Psoas muscle (tissue), 8 donors: Measurements from ENCODE around the gene DLAT. TPM values are rescaled to one million over a fixed set of nuclear protein-coding genes. Genes with fewer than 3 reads are reported as not detected.

ENCODE experiments used
- ATAC-seq, 4 donors: fragments of 200-7000 bp; cut with Tn5 transposase; one replicate each; pipeline ENCODE4 v1.9.1; 2020; ENCODE audit warnings: moderate library complexity in 3 of 4, mild to moderate bottlenecking in 2 of 4
- DNase-seq, 2 donors: peaks; one replicate each; pipeline ENCODE4 v3.0.0-alpha.2; 2020
- H3K27ac ChIP-seq: fragments of 200-600 bp; one replicate; pipeline ENCODE4 v1.8.0; 2022
- H3K27me3 ChIP-seq, 3 donors: fragments of 200-600 bp in 1 of 3; one replicate each; pipeline versions ENCODE4 v1.6.1 to v1.8.0; 2013 to 2022; ENCODE audit warnings: low read length in 2 of 3, mild to moderate bottlenecking in 2 of 3, moderate library complexity in 1 of 3; ENCODE audit not compliant: insufficient read depth in 3 of 3
- H3K36me3 ChIP-seq, 2 donors: fragments of 200-600 bp in 1 of 2; one replicate each; pipeline versions ENCODE4 v1.6.1 to v1.8.0; 2013 to 2022; ENCODE audit warnings: low read depth in 1 of 2, mild to moderate bottlenecking in 1 of 2, moderate library complexity in 1 of 2; ENCODE audit not compliant: insufficient read depth in 1 of 2
- H3K4me1 ChIP-seq: fragments of 200-600 bp; one replicate; pipeline ENCODE4 v1.8.0; 2022
- H3K4me3 ChIP-seq: fragments of 200-600 bp; one replicate; pipeline ENCODE4 v1.8.0; 2022; ENCODE audit warnings: mild to moderate bottlenecking
- H3K9me3 ChIP-seq: fragments of 200-600 bp; one replicate; pipeline ENCODE4 v1.8.0; 2022
- WGBS, 3 donors: extraction: QIAGEN DNeasy Blood & Tissue Kit; methylation state at CpG; one replicate each; pipeline versions ENCODE4 v1.1.6 to v1.1.7; 2013; 5-methylcytosine and 5-hydroxymethylcytosine counted together
- intact Hi-C, 2 donors: fragments of 100-400 bp; cut with DNase I; formaldehyde crosslinking; loops; one replicate each; pipeline versions ENCODE4 v1.11.0 to v1.14.2; 2022
- polyA plus RNA-seq, 3 donors: library from polyadenylated mRNA; stranded (reverse); fragments of 200-250 nt; gene quantifications; one replicate each; pipeline ENCODE4 v1.2.3, GENCODE V29; 2013
- total RNA-seq, 4 donors: library from RNA; stranded (reverse); fragmentation: NEBNext Ultra II Directional in 2 of 4; extraction: Animal tissue kit (Norgen Biotek cat#: 25700) in 2 of 4; gene quantifications; one replicate each; pipeline versions ENCODE4 v1.2.1 to v1.2.4, GENCODE V29; 2021 to 2023
- TF ChIP-seq, protein P1 (sequence below): fragments of 200-600 bp; IDR thresholded peaks from one replicate; pipeline ENCODE4 v1.8.0; 2022; ENCODE audit warnings: antibody characterized with exemption
- donor health status: healthy with polysubstance abuse.
- donor health status: DM: no; HTN: no; CAD: no; lungs with moderate emphysema.
- donor health status: Bipolar disorder and iron deficiency.
- donor health status: healthy.
- donor health status: DM: yes; HTN: yes; CAD: no.
- donor health status: DM: no; HTN: no; CAD: no.
- donor health status: DM: no; HTN: no; CAD: no.
- donor health status: DM: yes; HTN: yes; CAD: no.

DLAT gene
- total and polyA plus RNA-seq, 7 donors: 49.8 to 167 (median 84.2) TPM

DNA sequence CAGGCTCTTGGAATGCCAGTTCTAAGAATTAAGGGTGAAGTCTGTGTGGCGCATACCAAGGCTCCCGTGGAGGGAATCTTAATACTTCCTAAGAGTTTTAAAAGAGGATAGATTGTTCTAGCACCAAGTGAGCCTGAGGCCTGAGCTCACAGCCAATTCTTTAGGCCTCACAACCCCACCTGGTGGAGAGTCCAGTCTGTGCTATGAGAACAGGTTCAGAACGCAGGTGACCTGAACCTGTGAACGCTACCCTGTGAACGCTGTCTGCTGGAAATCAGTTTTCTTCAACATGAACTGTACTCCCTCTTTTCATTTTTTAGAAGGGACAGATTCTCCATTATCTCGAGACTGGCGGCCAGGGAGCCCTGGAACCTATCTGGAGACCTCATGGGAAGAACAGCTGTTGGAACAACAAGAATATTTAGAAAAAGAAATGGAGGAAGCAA is 43.2 kb upstream of the DLAT start:
- H3K36me3 ChIP-seq: peaks cover 0 to 20% of the 10 kb centered on the region in 2 donors
- H3K4me1 ChIP-seq: peaks cover 30% of the 10 kb centered on the region
- no peaks in the 10 kb centered on the region for H3K27me3 ChIP-seq
- peak in 1 of 2 donors; percentile 37 for DNase-seq
- ATAC-seq: peak; percentile 70 to 80 (median 80)
- no peaks in the 10 kb centered on the region for H3K9me3 ChIP-seq
- intact Hi-C loops: loop anchor here (2.0 to 5.0 kb wide), 2 partner anchors 43 to 105 kb away; partner anchors contain the start of genes CFAP68 (in 1 of the 2) and FDXACB1 (in 1 of the 2)
- 39 to 47% (median 40%) methylated on average over 7 of the region's 7 CpGs for WGBS, 3 donors
- H3K27ac ChIP-seq: no peak overlapping the region
- H3K4me3 ChIP-seq: no peak overlapping the region
- TF ChIP-seq, protein P1, sequence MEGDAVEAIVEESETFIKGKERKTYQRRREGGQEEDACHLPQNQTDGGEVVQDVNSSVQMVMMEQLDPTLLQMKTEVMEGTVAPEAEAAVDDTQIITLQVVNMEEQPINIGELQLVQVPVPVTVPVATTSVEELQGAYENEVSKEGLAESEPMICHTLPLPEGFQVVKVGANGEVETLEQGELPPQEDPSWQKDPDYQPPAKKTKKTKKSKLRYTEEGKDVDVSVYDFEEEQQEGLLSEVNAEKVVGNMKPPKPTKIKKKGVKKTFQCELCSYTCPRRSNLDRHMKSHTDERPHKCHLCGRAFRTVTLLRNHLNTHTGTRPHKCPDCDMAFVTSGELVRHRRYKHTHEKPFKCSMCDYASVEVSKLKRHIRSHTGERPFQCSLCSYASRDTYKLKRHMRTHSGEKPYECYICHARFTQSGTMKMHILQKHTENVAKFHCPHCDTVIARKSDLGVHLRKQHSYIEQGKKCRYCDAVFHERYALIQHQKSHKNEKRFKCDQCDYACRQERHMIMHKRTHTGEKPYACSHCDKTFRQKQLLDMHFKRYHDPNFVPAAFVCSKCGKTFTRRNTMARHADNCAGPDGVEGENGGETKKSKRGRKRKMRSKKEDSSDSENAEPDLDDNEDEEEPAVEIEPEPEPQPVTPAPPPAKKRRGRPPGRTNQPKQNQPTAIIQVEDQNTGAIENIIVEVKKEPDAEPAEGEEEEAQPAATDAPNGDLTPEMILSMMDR: peak; percentile 70

DNA sequence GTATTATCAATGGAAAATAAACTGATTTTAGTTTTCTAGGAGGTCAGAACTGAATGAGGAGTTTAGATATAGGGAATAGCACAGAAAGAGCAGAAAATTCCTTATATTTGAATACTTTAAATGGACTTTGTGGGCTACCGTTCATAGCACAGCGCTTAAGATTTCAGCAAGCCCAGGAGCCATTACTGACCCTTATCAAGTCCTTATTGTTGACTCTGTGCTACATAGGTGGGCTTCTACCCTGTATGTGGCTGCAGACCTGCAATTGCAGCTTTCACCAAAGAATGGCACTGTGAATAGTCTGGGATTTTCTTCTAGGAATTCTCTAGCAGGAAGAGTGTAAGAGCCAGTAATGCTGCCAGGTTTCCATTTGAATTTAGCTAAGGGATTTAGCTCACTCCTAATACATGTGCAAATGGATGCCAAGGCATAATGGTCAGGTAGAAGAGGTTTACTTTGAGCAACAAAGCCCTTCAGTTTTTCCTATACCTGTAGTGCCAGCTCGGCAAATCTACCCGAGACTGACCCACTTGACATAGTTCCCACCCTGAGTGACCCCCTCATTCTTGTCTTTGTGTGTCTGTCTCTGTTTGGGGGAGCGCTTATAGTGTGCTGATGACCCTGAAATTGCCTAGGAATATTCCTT is 42.5 kb upstream of the DLAT start:
- H3K9me3 ChIP-seq: no peaks in the 10 kb centered on the region
- no peaks in the 10 kb centered on the region for H3K27me3 ChIP-seq
- intact Hi-C loops: loop anchor here (2.0 to 5.0 kb wide), 2 partner anchors 44 to 105 kb away; partner anchors contain the start of genes CFAP68 (in 1 of the 2) and FDXACB1 (in 1 of the 2)
- H3K4me1 ChIP-seq: peaks cover 26% of the 10 kb centered on the region
- WGBS, 3 donors: 74 to 78% (median 76%) methylated on average over 5 of the region's 5 CpGs
- TF ChIP-seq, protein P1: no peak
- peaks cover 0 to 20% of the 10 kb centered on the region in 2 donors for H3K36me3 ChIP-seq
- no peak overlapping the region for H3K27ac ChIP-seq
- ATAC-seq (no peak), DNase-seq (no peak)
- H3K4me3 ChIP-seq: no peak overlapping the region

DNA sequence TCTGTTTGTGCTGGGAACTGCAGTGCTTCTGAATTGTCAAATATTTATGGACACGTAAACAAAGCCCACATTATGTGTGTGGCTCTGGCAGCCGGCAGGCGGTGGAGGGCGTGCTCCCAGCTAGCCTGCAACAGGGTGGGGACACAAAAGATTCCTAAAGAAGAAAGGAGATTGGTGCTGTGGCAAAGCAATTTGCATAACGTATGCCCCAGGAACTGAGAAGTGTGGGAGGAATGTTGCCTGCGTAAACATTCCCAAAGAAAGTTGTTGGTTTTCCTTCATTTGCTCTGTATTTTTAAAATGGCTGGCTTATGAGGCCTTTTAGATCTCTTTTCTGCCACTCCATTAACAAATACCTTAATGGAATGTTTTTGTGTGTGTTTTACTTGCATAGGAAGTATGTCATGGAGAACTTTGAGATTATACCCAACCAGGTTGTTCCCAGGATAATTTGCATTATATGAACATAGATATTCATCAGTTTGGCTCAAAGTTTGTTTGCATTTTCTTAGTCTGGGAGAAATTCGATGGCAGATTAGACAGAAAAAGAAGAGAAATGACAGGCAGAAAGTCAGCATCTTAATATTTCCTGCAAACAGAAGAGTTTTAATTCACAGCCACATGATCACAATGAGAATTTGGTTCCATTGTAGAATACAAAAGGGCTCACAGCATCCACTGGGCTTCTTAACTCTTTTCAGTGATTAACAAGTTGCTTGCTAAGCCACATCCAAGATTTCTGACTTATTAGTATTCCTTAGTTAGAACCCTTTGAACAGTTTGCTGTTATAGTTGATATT is 41.8 kb upstream of the DLAT start:
- ATAC-seq: no peak
- intact Hi-C loops: loop anchor here (2.0 to 5.0 kb wide), 2 partner anchors 45 to 106 kb away; partner anchors contain the start of genes CFAP68 (in 1 of the 2) and FDXACB1 (in 1 of the 2)
- peaks cover 0 to 20% of the 10 kb centered on the region in 2 donors for H3K36me3 ChIP-seq
- WGBS, 3 donors: 68 to 71% (median 70%) methylated on average over 7 of the region's 7 CpGs
- TF ChIP-seq, protein P1: no peak
- H3K27me3 ChIP-seq: no peaks in the 10 kb centered on the region
- no peaks in the 10 kb centered on the region for H3K9me3 ChIP-seq
- no peak overlapping the region for H3K4me3 ChIP-seq
- no peak for DNase-seq
- peaks cover 19% of the 10 kb centered on the region for H3K4me1 ChIP-seq
- H3K27ac ChIP-seq: no peak overlapping the region

DNA sequence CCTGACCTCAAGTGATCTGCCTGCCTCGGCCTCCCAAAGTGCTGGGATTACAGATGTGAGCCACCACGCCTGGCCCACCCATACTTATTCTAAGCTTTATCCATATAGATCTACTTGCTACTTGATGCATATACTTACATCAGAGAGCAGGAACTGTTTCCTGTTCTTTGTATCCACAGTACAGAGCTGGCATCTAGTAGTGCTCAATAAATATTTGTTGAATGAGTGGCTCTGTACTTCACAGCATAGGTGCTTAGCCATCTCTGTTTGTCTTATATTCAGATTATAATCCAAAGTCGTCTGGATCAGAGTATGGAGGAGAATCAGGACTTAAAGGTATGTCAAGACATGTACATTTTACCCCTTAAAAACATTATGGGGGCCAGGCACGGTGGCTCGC is 38.6 kb upstream of the DLAT start:
- H3K4me3 ChIP-seq: no peak overlapping the region
- H3K4me1 ChIP-seq: peaks cover 15% of the 10 kb centered on the region
- WGBS, 3 donors: 89 to 93% (median 93%) methylated on average over 5 of the region's 5 CpGs
- TF ChIP-seq, protein P1: no peak
- H3K27ac ChIP-seq: no peak overlapping the region
- DNase-seq (no peak), ATAC-seq (no peak)
- intact Hi-C loops: no loop called here
- H3K27me3 ChIP-seq: no peaks in the 10 kb centered on the region
- no peaks in the 10 kb centered on the region for H3K9me3 ChIP-seq
- H3K36me3 ChIP-seq: peaks cover 0 to 18% of the 10 kb centered on the region in 2 donors
